ENCODE results near the gene SGMS1. TPM values are rescaled to one million over a fixed set of nuclear protein-coding genes. Genes with fewer than 3 reads are reported as not detected.

The SGMS1 gene
- total and polyA plus RNA-seq, 4 donors = 15.8 to 142 (median 41.3) TPM

GRCh38 chr10:50400694-50401093 is 223.1 kb downstream of the SGMS1 start:
- Histone ChIP-seq H3K27ac (ENCODE audit: low read depth in 1 of 2, low read length in 1 of 2) (no peak overlapping the region), H3K36me3 (ENCODE audit: control insufficient read depth in 4 of 4, insufficient read depth in 4 of 4, low read length in 4 of 4) (peaks cover 0 to 2% (median 0%) of the 10 kb centered on the region in 4 donors), H3K4me3 (no peak overlapping the region), H3K27me3 (ENCODE audit: control insufficient read depth in 3 of 3, insufficient read depth in 3 of 3, low read length in 2 of 3) (no peaks in the 10 kb centered on the region), H3K4me1 (ENCODE audit: control insufficient read depth in 5 of 5, insufficient read depth in 5 of 5, low read length in 5 of 5) (peaks cover 4 to 30% (median 9%) of the 10 kb centered on the region in 5 donors), H3K9me3 (ENCODE audit: control insufficient read depth in 4 of 4, insufficient read depth in 3 of 4, low read length in 3 of 4) (no peaks in the 10 kb centered on the region), H3K9ac (ENCODE audit: insufficient read depth in 1 of 2, low read length in 2 of 2) (no peak overlapping the region)
- 50 to 56% methylated on average over 3 of the region's 3 CpGs for WGBS, 2 donors
- ATAC-seq (ENCODE audit: insufficient read depth, low FRiP score) = no peak
- TF ChIP-seq, protein P1, sequence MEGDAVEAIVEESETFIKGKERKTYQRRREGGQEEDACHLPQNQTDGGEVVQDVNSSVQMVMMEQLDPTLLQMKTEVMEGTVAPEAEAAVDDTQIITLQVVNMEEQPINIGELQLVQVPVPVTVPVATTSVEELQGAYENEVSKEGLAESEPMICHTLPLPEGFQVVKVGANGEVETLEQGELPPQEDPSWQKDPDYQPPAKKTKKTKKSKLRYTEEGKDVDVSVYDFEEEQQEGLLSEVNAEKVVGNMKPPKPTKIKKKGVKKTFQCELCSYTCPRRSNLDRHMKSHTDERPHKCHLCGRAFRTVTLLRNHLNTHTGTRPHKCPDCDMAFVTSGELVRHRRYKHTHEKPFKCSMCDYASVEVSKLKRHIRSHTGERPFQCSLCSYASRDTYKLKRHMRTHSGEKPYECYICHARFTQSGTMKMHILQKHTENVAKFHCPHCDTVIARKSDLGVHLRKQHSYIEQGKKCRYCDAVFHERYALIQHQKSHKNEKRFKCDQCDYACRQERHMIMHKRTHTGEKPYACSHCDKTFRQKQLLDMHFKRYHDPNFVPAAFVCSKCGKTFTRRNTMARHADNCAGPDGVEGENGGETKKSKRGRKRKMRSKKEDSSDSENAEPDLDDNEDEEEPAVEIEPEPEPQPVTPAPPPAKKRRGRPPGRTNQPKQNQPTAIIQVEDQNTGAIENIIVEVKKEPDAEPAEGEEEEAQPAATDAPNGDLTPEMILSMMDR (IDR thresholded peaks at IDR 0.05; ENCODE audit: control extremely low read depth, extremely low read depth) = no peak
- no peak for DNase-seq

GRCh38 chr10:50398823-50399222 is 224.9 kb downstream of the SGMS1 start:
- Histone ChIP-seq H3K4me3 (no peak overlapping the region), H3K9ac (ENCODE audit: insufficient read depth in 1 of 2, low read length in 2 of 2) (no peak overlapping the region), H3K36me3 (ENCODE audit: control insufficient read depth in 4 of 4, insufficient read depth in 4 of 4, low read length in 4 of 4) (peaks cover 0 to 2% (median 0%) of the 10 kb centered on the region in 4 donors), H3K27ac (ENCODE audit: low read depth in 1 of 2, low read length in 1 of 2) (no peak overlapping the region), H3K4me1 (ENCODE audit: control insufficient read depth in 5 of 5, insufficient read depth in 5 of 5, low read length in 5 of 5) (peaks cover 4 to 30% (median 16%) of the 10 kb centered on the region in 5 donors), H3K27me3 (ENCODE audit: control insufficient read depth in 3 of 3, insufficient read depth in 3 of 3, low read length in 2 of 3) (no peaks in the 10 kb centered on the region), H3K9me3 (ENCODE audit: control insufficient read depth in 4 of 4, insufficient read depth in 3 of 4, low read length in 3 of 4) (no peaks in the 10 kb centered on the region)
- TF ChIP-seq, protein P1 (IDR thresholded peaks at IDR 0.05; ENCODE audit: control extremely low read depth, extremely low read depth) = no peak
- WGBS, 2 donors = 70 to 79% methylated on average over 4 of the region's 4 CpGs
- DNase-seq = no peak
- no peak for ATAC-seq (ENCODE audit: insufficient read depth, low FRiP score)

GRCh38 chr10:50398381-50398780 is 225.4 kb downstream of the SGMS1 start:
- no peak overlapping the region for H3K27ac ChIP-seq (ENCODE audit: low read depth in 1 of 2, low read length in 1 of 2)
- ATAC-seq (ENCODE audit: insufficient read depth, low FRiP score) (no peak), DNase-seq (no peak)
- H3K4me3 ChIP-seq = no peak overlapping the region
- WGBS, 2 donors = 24 to 30% methylated on average over 2 of the region's 2 CpGs
- peaks cover 0 to 2% (median 0%) of the 10 kb centered on the region in 4 donors for H3K36me3 ChIP-seq (ENCODE audit: control insufficient read depth in 4 of 4, insufficient read depth in 4 of 4, low read length in 4 of 4)
- H3K9ac ChIP-seq (ENCODE audit: insufficient read depth in 1 of 2, low read length in 2 of 2) = no peak overlapping the region
- H3K27me3 ChIP-seq (ENCODE audit: control insufficient read depth in 3 of 3, insufficient read depth in 3 of 3, low read length in 2 of 3) = no peaks in the 10 kb centered on the region
- TF ChIP-seq, protein P1 (IDR thresholded peaks at IDR 0.05; ENCODE audit: control extremely low read depth, extremely low read depth) = no peak
- no peaks in the 10 kb centered on the region for H3K9me3 ChIP-seq (ENCODE audit: control insufficient read depth in 4 of 4, insufficient read depth in 3 of 4, low read length in 3 of 4)
- H3K4me1 ChIP-seq (ENCODE audit: control insufficient read depth in 5 of 5, insufficient read depth in 5 of 5, low read length in 5 of 5) = peaks cover 4 to 30% (median 21%) of the 10 kb centered on the region in 5 donors

Measured in lung (tissue), 12 donors.